HEK293 (cell line): ENCODE results near the gene FRMD8.
A peak's percentile ranks its signal among the peaks of the same experiment; 100 is the strongest.

Source experiments
- EGR2 ChIP-seq: fragments of 450-650 bp; formaldehyde crosslinking; IDR thresholded peaks from 2 replicates; pipeline ENCODE4 v1.5.1; 2016; ENCODE audit warnings: low read depth, missing biosample characterization, missing genetic modification characterization
- GFI1B ChIP-seq: fragments of 450-650 bp; formaldehyde crosslinking; IDR thresholded peaks from 2 replicates; pipeline ENCODE4 v1.5.1; 2016; ENCODE audit warnings: missing biosample characterization, missing genetic modification characterization
- IKZF3 ChIP-seq: fragments of 450-650 bp; IDR thresholded peaks from 2 replicates; pipeline ENCODE4 v1.5.0; 2018; ENCODE audit warnings: missing biosample characterization, mild to moderate bottlenecking, missing genetic modification characterization, moderate library complexity
- KLF1 ChIP-seq: fragments of 450-650 bp; formaldehyde crosslinking; IDR thresholded peaks from 2 replicates; pipeline ENCODE4 v1.5.1; 2016; ENCODE audit warnings: missing biosample characterization, missing genetic modification characterization
- MZF1 ChIP-seq: fragments of 450-650 bp; formaldehyde crosslinking; IDR thresholded peaks from 2 replicates; pipeline ENCODE4 v1.5.1; 2017; ENCODE audit warnings: missing biosample characterization, missing genetic modification characterization, borderline replicate concordance
- YY2 ChIP-seq: fragments of 450-650 bp; formaldehyde crosslinking; IDR thresholded peaks from 2 replicates; pipeline ENCODE4 v1.5.1; 2016; ENCODE audit warnings: missing biosample characterization, missing genetic modification characterization
- ZNF114 ChIP-seq: fragments of 450-650 bp; formaldehyde crosslinking; IDR thresholded peaks from 2 replicates; pipeline ENCODE4 v1.5.0; 2017; ENCODE audit warnings: missing biosample characterization, missing genetic modification characterization
- ZNF133 ChIP-seq: fragments of 450-650 bp; formaldehyde crosslinking; IDR thresholded peaks from 2 replicates; pipeline ENCODE4 v1.5.1; 2016; ENCODE audit warnings: missing biosample characterization, missing genetic modification characterization
- ZNF157 ChIP-seq: fragments of 450-650 bp; formaldehyde crosslinking; IDR thresholded peaks from 2 replicates; pipeline ENCODE4 v1.5.1; 2016; ENCODE audit warnings: missing biosample characterization, missing genetic modification characterization
- ZNF221 ChIP-seq: fragments of 450-650 bp; formaldehyde crosslinking; IDR thresholded peaks from 2 replicates; pipeline ENCODE4 v1.5.1; 2017; ENCODE audit warnings: missing biosample characterization, missing genetic modification characterization, borderline replicate concordance
- ZNF239 ChIP-seq: fragments of 450-650 bp; formaldehyde crosslinking; IDR thresholded peaks from 2 replicates; pipeline ENCODE4 v1.5.1; 2016; ENCODE audit warnings: missing biosample characterization, missing genetic modification characterization
- ZNF335 ChIP-seq: fragments of 450-650 bp; formaldehyde crosslinking; conservative IDR thresholded peaks from 2 replicates; pipeline ENCODE4 v1.5.1; 2016; ENCODE audit warnings: missing biosample characterization, missing genetic modification characterization
- ZNF423 ChIP-seq: fragments of 450-650 bp; formaldehyde crosslinking; IDR thresholded peaks from 2 replicates; pipeline ENCODE4 v1.5.1; 2016; ENCODE audit warnings: missing biosample characterization, missing genetic modification characterization
- ZNF544 ChIP-seq: fragments of 450-650 bp; formaldehyde crosslinking; IDR thresholded peaks from 2 replicates; pipeline ENCODE4 v1.5.0; 2017; ENCODE audit warnings: missing biosample characterization, missing genetic modification characterization
- ZNF560 ChIP-seq: fragments of 450-650 bp; formaldehyde crosslinking; IDR thresholded peaks from 2 replicates; pipeline ENCODE4 v1.5.1; 2017; ENCODE audit warnings: missing biosample characterization, missing genetic modification characterization, borderline replicate concordance
- ZNF571 ChIP-seq: fragments of 450-650 bp; formaldehyde crosslinking; IDR thresholded peaks from 2 replicates; pipeline ENCODE4 v1.5.0; 2017; ENCODE audit warnings: missing biosample characterization, missing genetic modification characterization
- ZNF629 ChIP-seq: fragments of 450-650 bp; formaldehyde crosslinking; IDR thresholded peaks from 2 replicates; pipeline ENCODE4 v1.5.1; 2017; ENCODE audit warnings: missing biosample characterization, missing genetic modification characterization
- ZNF658 ChIP-seq: fragments of 450-650 bp; formaldehyde crosslinking; IDR thresholded peaks from 2 replicates; pipeline ENCODE4; 2016; ENCODE audit warnings: missing biosample characterization, missing genetic modification characterization
- TF ChIP-seq, protein P1 (sequence below): fragments of 450-650 bp; formaldehyde crosslinking; IDR thresholded peaks from 2 replicates; pipeline ENCODE4 v1.5.1; 2016; ENCODE audit warnings: missing biosample characterization, missing genetic modification characterization
- TF ChIP-seq, protein P2 (sequence below): fragments of 450-650 bp; formaldehyde crosslinking; IDR thresholded peaks from 2 replicates; pipeline ENCODE4 v1.5.1; 2016; ENCODE audit warnings: missing biosample characterization, missing genetic modification characterization
- TF ChIP-seq, protein P3 (sequence below): fragments of 450-650 bp; formaldehyde crosslinking; IDR thresholded peaks from 2 replicates; pipeline ENCODE4 v1.5.1; 2016; ENCODE audit warnings: missing biosample characterization, missing genetic modification characterization, borderline replicate concordance
- TF ChIP-seq, protein P4 (sequence below): fragments of 450-650 bp; formaldehyde crosslinking; IDR thresholded peaks from 2 replicates; pipeline ENCODE4 v1.5.1; 2016; ENCODE audit warnings: missing biosample characterization, missing genetic modification characterization
- TF ChIP-seq, protein P5 (sequence below): fragments of 450-650 bp; formaldehyde crosslinking; IDR thresholded peaks from 2 replicates; pipeline ENCODE4 v1.5.1; 2017; ENCODE audit warnings: missing biosample characterization, missing genetic modification characterization
- TF ChIP-seq, protein P6 (sequence below): fragments of 450-650 bp; formaldehyde crosslinking; IDR thresholded peaks from 2 replicates; pipeline ENCODE4 v1.5.1; 2016; ENCODE audit warnings: missing biosample characterization, missing genetic modification characterization
- TF ChIP-seq, protein P7 (sequence below): fragments of 450-650 bp; formaldehyde crosslinking; IDR thresholded peaks from 2 replicates; pipeline ENCODE4 v1.5.1; 2016; ENCODE audit warnings: missing biosample characterization, missing genetic modification characterization
- TF ChIP-seq, protein P8 (sequence below): fragments of 450-650 bp; formaldehyde crosslinking; IDR thresholded peaks from 2 replicates; pipeline ENCODE4 v1.5.1; 2016; ENCODE audit warnings: missing biosample characterization, missing genetic modification characterization

The FRMD8 gene

DNA sequence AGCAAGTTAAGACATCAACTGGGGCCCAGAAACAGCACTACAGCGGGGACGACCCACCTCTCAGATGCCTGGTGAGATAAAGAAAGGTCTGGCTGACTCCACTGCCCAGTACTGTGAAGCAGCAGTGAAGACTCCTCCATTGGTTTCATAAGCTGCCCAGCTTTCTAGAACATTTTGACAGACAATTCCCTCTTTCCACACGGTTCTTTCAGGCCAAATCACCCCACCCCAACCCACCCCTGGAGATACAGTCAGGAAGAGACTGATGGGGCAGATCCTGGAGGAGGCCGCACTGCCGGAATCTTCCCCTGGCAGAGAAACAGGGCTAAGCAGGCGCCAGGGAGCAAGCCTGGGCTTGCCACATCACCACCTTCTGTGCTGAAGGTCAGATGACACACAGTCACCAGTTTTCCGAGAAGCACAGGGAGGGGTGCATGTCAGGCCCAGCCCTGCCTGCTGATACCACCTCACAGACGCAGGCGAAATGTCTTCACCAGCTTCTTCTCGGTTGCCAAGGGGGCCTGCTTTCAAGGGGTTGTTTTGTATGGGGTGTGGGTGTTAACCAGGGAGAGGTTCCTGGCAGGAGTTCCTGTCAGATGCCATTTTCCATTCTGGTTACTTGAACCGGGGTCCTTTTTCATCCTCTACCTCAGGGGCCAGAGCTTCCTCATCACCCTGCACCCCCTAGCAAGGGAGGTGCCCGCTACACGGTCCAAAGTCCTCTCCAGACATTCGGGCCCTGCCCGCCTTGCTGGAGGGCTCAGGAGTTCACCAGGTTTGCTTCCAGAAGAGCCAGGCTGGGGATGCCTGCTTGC lies 34.7 kb downstream of the FRMD8 start (continued):
- TF ChIP-seq, protein P1, sequence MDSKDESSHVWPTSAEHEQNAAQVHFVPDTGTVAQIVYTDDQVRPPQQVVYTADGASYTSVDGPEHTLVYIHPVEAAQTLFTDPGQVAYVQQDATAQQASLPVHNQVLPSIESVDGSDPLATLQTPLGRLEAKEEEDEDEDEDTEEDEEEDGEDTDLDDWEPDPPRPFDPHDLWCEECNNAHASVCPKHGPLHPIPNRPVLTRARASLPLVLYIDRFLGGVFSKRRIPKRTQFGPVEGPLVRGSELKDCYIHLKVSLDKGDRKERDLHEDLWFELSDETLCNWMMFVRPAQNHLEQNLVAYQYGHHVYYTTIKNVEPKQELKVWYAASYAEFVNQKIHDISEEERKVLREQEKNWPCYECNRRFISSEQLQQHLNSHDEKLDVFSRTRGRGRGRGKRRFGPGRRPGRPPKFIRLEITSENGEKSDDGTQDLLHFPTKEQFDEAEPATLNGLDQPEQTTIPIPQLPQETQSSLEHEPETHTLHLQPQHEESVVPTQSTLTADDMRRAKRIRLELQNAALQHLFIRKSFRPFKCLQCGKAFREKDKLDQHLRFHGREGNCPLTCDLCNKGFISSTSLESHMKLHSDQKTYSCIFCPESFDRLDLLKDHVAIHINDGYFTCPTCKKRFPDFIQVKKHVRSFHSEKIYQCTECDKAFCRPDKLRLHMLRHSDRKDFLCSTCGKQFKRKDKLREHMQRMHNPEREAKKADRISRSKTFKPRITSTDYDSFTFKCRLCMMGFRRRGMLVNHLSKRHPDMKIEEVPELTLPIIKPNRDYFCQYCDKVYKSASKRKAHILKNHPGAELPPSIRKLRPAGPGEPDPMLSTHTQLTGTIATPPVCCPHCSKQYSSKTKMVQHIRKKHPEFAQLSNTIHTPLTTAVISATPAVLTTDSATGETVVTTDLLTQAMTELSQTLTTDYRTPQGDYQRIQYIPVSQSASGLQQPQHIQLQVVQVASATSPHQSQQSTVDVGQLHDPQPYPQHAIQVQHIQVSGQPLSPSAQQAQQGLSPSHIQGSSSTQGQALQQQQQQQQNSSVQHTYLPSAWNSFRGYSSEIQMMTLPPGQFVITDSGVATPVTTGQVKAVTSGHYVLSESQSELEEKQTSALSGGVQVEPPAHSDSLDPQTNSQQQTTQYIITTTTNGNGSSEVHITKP (tag by site-specific recombination), result peak; percentile 61
- TF ChIP-seq ZNF560 (tag by site-specific recombination) (no peak), KLF1 (peak; percentile 88), ZNF629 (tag by site-specific recombination) (peak; percentile 76), ZNF658 (no peak), ZNF221 (no peak), ZNF423 (0 out of 2 replicates have a peak, but pooled peaks have one; percentile 46), ZNF114 (tag by site-specific recombination) (no peak), ZNF239 (no peak), ZNF133 (tag by site-specific recombination) (no peak), ZNF571 (tag by site-specific recombination) (no peak), MZF1 (no peak), IKZF3 (peak; percentile 88), ZNF335 (tag by site-specific recombination) (peak; percentile 93), GFI1B (tag by site-specific recombination) (no peak), EGR2 (tag by site-specific recombination) (no peak), ZNF157 (tag by site-specific recombination) (no peak), YY2 (tag by site-specific recombination) (no peak), ZNF544 (tag by site-specific recombination) (no peak)
- TF ChIP-seq, protein P2, sequence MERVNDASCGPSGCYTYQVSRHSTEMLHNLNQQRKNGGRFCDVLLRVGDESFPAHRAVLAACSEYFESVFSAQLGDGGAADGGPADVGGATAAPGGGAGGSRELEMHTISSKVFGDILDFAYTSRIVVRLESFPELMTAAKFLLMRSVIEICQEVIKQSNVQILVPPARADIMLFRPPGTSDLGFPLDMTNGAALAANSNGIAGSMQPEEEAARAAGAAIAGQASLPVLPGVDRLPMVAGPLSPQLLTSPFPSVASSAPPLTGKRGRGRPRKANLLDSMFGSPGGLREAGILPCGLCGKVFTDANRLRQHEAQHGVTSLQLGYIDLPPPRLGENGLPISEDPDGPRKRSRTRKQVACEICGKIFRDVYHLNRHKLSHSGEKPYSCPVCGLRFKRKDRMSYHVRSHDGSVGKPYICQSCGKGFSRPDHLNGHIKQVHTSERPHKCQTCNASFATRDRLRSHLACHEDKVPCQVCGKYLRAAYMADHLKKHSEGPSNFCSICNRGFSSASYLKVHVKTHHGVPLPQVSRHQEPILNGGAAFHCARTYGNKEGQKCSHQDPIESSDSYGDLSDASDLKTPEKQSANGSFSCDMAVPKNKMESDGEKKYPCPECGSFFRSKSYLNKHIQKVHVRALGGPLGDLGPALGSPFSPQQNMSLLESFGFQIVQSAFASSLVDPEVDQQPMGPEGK (tag by site-specific recombination), result peak; percentile 95
- TF ChIP-seq, protein P3, sequence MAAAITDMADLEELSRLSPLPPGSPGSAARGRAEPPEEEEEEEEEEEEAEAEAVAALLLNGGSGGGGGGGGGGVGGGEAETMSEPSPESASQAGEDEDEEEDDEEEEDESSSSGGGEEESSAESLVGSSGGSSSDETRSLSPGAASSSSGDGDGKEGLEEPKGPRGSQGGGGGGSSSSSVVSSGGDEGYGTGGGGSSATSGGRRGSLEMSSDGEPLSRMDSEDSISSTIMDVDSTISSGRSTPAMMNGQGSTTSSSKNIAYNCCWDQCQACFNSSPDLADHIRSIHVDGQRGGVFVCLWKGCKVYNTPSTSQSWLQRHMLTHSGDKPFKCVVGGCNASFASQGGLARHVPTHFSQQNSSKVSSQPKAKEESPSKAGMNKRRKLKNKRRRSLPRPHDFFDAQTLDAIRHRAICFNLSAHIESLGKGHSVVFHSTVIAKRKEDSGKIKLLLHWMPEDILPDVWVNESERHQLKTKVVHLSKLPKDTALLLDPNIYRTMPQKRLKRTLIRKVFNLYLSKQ, result no peak
- TF ChIP-seq, protein P4, sequence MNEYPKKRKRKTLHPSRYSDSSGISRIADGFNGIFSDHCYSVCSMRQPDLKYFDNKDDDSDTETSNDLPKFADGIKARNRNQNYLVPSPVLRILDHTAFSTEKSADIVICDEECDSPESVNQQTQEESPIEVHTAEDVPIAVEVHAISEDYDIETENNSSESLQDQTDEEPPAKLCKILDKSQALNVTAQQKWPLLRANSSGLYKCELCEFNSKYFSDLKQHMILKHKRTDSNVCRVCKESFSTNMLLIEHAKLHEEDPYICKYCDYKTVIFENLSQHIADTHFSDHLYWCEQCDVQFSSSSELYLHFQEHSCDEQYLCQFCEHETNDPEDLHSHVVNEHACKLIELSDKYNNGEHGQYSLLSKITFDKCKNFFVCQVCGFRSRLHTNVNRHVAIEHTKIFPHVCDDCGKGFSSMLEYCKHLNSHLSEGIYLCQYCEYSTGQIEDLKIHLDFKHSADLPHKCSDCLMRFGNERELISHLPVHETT (tag by site-specific recombination), result peak; percentile 77; the same call in 1 of the 2 replicates
- TF ChIP-seq, protein P5, sequence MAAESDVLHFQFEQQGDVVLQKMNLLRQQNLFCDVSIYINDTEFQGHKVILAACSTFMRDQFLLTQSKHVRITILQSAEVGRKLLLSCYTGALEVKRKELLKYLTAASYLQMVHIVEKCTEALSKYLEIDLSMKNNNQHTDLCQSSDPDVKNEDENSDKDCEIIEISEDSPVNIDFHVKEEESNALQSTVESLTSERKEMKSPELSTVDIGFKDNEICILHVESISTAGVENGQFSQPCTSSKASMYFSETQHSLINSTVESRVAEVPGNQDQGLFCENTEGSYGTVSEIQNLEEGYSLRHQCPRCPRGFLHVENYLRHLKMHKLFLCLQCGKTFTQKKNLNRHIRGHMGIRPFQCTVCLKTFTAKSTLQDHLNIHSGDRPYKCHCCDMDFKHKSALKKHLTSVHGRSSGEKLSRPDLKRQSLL, result no peak
- TF ChIP-seq, protein P6, sequence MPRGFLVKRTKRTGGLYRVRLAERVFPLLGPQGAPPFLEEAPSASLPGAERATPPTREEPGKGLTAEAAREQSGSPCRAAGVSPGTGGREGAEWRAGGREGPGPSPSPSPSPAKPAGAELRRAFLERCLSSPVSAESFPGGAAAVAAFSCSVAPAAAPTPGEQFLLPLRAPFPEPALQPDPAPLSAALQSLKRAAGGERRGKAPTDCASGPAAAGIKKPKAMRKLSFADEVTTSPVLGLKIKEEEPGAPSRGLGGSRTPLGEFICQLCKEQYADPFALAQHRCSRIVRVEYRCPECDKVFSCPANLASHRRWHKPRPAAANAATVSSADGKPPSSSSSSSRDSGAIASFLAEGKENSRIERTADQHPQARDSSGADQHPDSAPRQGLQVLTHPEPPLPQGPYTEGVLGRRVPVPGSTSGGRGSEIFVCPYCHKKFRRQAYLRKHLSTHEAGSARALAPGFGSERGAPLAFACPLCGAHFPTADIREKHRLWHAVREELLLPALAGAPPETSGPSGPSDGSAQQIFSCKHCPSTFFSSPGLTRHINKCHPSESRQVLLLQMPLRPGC (tag by site-specific recombination), result peak; percentile 98
- TF ChIP-seq, protein P7, sequence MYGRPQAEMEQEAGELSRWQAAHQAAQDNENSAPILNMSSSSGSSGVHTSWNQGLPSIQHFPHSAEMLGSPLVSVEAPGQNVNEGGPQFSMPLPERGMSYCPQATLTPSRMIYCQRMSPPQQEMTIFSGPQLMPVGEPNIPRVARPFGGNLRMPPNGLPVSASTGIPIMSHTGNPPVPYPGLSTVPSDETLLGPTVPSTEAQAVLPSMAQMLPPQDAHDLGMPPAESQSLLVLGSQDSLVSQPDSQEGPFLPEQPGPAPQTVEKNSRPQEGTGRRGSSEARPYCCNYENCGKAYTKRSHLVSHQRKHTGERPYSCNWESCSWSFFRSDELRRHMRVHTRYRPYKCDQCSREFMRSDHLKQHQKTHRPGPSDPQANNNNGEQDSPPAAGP (tag by site-specific recombination), result peak; percentile 98
- TF ChIP-seq, protein P8, sequence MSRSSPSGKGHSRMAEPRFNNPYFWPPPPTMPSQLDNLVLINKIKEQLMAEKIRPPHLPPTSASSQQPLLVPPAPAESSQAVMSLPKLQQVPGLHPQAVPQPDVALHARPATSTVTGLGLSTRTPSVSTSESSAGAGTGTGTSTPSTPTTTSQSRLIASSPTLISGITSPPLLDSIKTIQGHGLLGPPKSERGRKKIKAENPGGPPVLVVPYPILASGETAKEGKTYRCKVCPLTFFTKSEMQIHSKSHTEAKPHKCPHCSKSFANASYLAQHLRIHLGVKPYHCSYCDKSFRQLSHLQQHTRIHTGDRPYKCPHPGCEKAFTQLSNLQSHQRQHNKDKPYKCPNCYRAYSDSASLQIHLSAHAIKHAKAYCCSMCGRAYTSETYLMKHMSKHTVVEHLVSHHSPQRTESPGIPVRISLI (tag by site-specific recombination), result no peak
